Measurements from ENCODE around the gene CLDN5. TPM values are rescaled to one million over a fixed set of nuclear protein-coding genes. Genes with fewer than 3 reads are reported as not detected.

The CLDN5 gene
- total and polyA plus RNA-seq, 2 of the 8 experiments (the other 6 are each of a cell fraction or from before 2014, with no cell fraction given): 1.2 to 1.6 TPM

- Histone ChIP-seq H3K4me1 (replicated peaks in 1 of 4; ENCODE audit: control insufficient read depth in 3 of 4, insufficient read depth in 4 of 4, low read length in 3 of 4) (no peaks in the 10 kb centered on the region; a peak in 1 of 7 replicates), H2BK15ac (ENCODE audit: low read length) (no peak overlapping the region), H2AFZ (ENCODE audit: low read length) (no peak overlapping the region), H2BK120ac (replicated peaks; ENCODE audit: low read depth, low read length) (no peak overlapping the region), H3K27ac (ENCODE audit: low read depth, low read length) (no peak overlapping the region), H3K27me3 (replicated peaks in 1 of 4; ENCODE audit: control insufficient read depth in 3 of 4, extremely low read depth in 1 of 4, insufficient read depth in 3 of 4, low read length in 3 of 4) (no peaks in the 10 kb centered on the region), H3K4me2 (ENCODE audit: insufficient read depth in 1 of 2, low read depth in 2 of 2, low read length in 2 of 2) (no peak overlapping the region), H3K18ac (ENCODE audit: extremely low read depth, low read length) (no peak overlapping the region), H3K4ac (replicated peaks; ENCODE audit: insufficient read length, low read depth, low read length) (no peak overlapping the region), H3K14ac (ENCODE audit: insufficient read length) (no peak overlapping the region), H3K23me2 (ENCODE audit: low read depth, low read length) (no peaks in the 10 kb centered on the region), H3K56ac (replicated peaks; ENCODE audit: insufficient read length, low read depth, low read length) (no peak overlapping the region), H4K5ac (ENCODE audit: insufficient read length, low read depth, low read length) (no peak overlapping the region), H3K36me3 (ENCODE audit: control insufficient read depth in 2 of 4, insufficient read depth in 4 of 4, low read length in 3 of 4) (peaks cover 5 to 40% (median 14%) of the 10 kb centered on the region in 4 experiments; a peak in 7 of 8 replicates), H4K91ac (replicated peaks; ENCODE audit: insufficient read length, low read length) (no peak overlapping the region), H4K8ac (ENCODE audit: extremely low read depth, insufficient read depth, low read length) (no peak overlapping the region), H2BK5ac (ENCODE audit: low read depth, low read length) (no peak overlapping the region), H4K20me1 (replicated peaks in 1 of 2; ENCODE audit: control insufficient read depth in 1 of 2, insufficient read depth in 2 of 2, low read length in 2 of 2) (peaks cover 0 to 7% of the 10 kb centered on the region in 2 experiments), H3K9me3 (ENCODE audit: insufficient read depth in 2 of 2, low read depth in 1 of 2, low read length in 1 of 2) (no peaks in the 10 kb centered on the region), H2AK5ac (ENCODE audit: low read depth, low read length) (no peak overlapping the region), H3K79me2 (ENCODE audit: control insufficient read depth in 1 of 2, insufficient read depth in 2 of 2, low read length in 2 of 2) (no peaks in the 10 kb centered on the region), H3K23ac (ENCODE audit: insufficient read length) (no peak overlapping the region), H3K9ac (replicated peaks in 1 of 4; ENCODE audit: extremely low read depth in 1 of 4, low read depth in 3 of 4, low read length in 3 of 4) (no peak overlapping the region), H2BK20ac (ENCODE audit: low read length) (no peak overlapping the region), H2BK12ac (ENCODE audit: low read depth, low read length) (no peak overlapping the region), H3K79me1 (ENCODE audit: low read depth, low read length) (no peaks in the 10 kb centered on the region), H3K4me3 (ENCODE audit: extremely low read depth in 1 of 4, insufficient read depth in 2 of 4, low read depth in 3 of 4, low read length in 4 of 4) (no peak overlapping the region)
- DNase-seq (ENCODE audit: low read depth in 1 of 2, low spot score in 2 of 2) (no peak), FAIRE-seq (no peak)
- WGBS, 2 experiments (ENCODE audit: extremely low coverage in 1 of 2, insufficient coverage in 1 of 2, insufficient read length in 1 of 2, insufficient replicate concordance in 2 of 2, low coverage in 1 of 2, low lambda C conversion rate in 2 of 2, missing lambda C conversion rate in 1 of 2): 96% methylated on average over 3 of the region's 3 CpGs; no CpG with 5 or more reads in 1 of the 2 experiments
- ChIA-PET CTCF (ENCODE audit: partially characterized antibody) (no interaction called here), POLR2A (ENCODE audit: partially characterized antibody) (interaction anchor here (1.1 to 1.5 kb wide), 2 partner anchors 12 to 76 kb away, joined by 4 to 5 read pairs; no protein-coding TSS in a partner anchor)
- TF ChIP-seq ATF3 (IDR thresholded peaks at IDR 0.05; ENCODE audit: insufficient read depth, low read depth, low read length) (no peak), PHF8 (conservative IDR thresholded peaks at IDR 0.05; ENCODE audit: low read depth, low read length) (no peak), NANOG (IDR thresholded peaks at IDR 0.05; ENCODE audit: insufficient read depth, low read depth, low read length, poor library complexity, severe bottlenecking) (no peak), HDAC6 (IDR thresholded peaks at IDR 0.05; ENCODE audit: low read depth, low read length) (no peak), SIRT6 (IDR thresholded peaks at IDR 0.05; ENCODE audit: low read length) (no peak), CHD1 (IDR thresholded peaks at IDR 0.05; ENCODE audit: low read depth, low read length) (no peak), BCL11A (IDR thresholded peaks at IDR 0.05; ENCODE audit: low read depth in 2 of 2, low read length in 2 of 2) (no peak), TBP (IDR thresholded peaks at IDR 0.05; ENCODE audit: low read depth, low read length) (no peak), CEBPB (IDR thresholded peaks at IDR 0.05; ENCODE audit: low read depth, low read length) (no peak), CHD2 (IDR thresholded peaks at IDR 0.05; ENCODE audit: low read length) (no peak), EGR1 (IDR thresholded peaks at IDR 0.05; ENCODE audit: borderline replicate concordance, low read depth, low read length) (no peak)
Measured at GRCh38 chr22:19509191-19509590, 15.0 kb downstream of the CLDN5 start.

All from H1 (cell line).